OCI-LY7 (cell line): ENCODE results near the gene AATK. TPM values are rescaled to one million over a fixed set of nuclear protein-coding genes. Genes with fewer than 3 reads are reported as not detected.
A peak's percentile ranks its signal among the peaks of the same experiment; 100 is the strongest.

Experiments used
- BruUV-seq: library from RNA; stranded (reverse); fragments of 400-500 nt; replicated peaks from 2 replicates; lab custom pipeline; 2021; lab: Mats Ljungman, UMichigan
- CTCF ChIA-PET: fragments of 300-600 bp; sonication (Branson Sonifier 250); formaldehyde crosslinking; loops from one replicate; lab custom pipeline; 2022; ENCODE audit warnings: antibody characterized with exemption; ENCODE audit not compliant: unreplicated experiment; lab: Charles Lee
- POLR2A ChIA-PET: fragments of 300-600 bp; sonication (Branson Sonifier 250); formaldehyde crosslinking; loops from one replicate; lab custom pipeline; 2022; ENCODE audit warnings: antibody characterized with exemption; lab: Charles Lee
- DNase-seq: peaks from one replicate; pipeline ENCODE4 v3.0.0-alpha.2; 2015; ENCODE audit warnings: low spot score
- H2AFZ ChIP-seq: fragments of 200-600 bp; sonication (generic), shearing (Covaris generic); 2 replicates; pipeline ENCODE4 v1.6.1; 2014; ENCODE audit warnings: mild to moderate bottlenecking, antibody characterized with exemption, low read length, moderate library complexity
- H3K27ac ChIP-seq: fragments of 200-600 bp; sonication (generic); 2 replicates; pipeline ENCODE4 v1.5.1; 2014; ENCODE audit warnings: mixed run types, low read depth, mild to moderate bottlenecking, moderate library complexity, low read length, inconsistent platforms; ENCODE audit not compliant: poor library complexity, severe bottlenecking
- H3K36me3 ChIP-seq: fragments of 200-600 bp; sonication (generic); 2 replicates; pipeline ENCODE4 v1.6.1; 2014; ENCODE audit warnings: mild to moderate bottlenecking, antibody characterized with exemption, low read length, moderate library complexity, mixed read lengths; ENCODE audit not compliant: insufficient read depth
- H3K4me1 ChIP-seq: fragments of 200-600 bp; sonication (generic); 2 replicates; pipeline ENCODE4 v1.5.1; 2014; ENCODE audit warnings: mild to moderate bottlenecking, low read length; ENCODE audit not compliant: insufficient read depth, poor library complexity, severe bottlenecking
- H3K4me2 ChIP-seq: fragments of 200-600 bp; sonication (generic); 2 replicates; pipeline ENCODE4 v1.6.1; 2014; ENCODE audit warnings: mild to moderate bottlenecking, low read length
- H3K4me3 ChIP-seq: fragments of 200-600 bp; sonication (generic); 2 replicates; pipeline ENCODE4 v1.5.1; 2014; ENCODE audit warnings: mild to moderate bottlenecking, low read depth, low read length; ENCODE audit not compliant: poor library complexity, severe bottlenecking
- H3K79me2 ChIP-seq: fragments of 200-600 bp; sonication (generic); 2 replicates; pipeline ENCODE4 v1.6.1; 2016; ENCODE audit warnings: low read depth, mild to moderate bottlenecking, low read length, moderate library complexity, mixed read lengths; ENCODE audit not compliant: insufficient read depth
- H3K9me2 ChIP-seq: fragments of 200-600 bp; sonication (generic); 2 replicates; pipeline ENCODE4 v1.6.1; 2016; ENCODE audit warnings: mild to moderate bottlenecking, low read length, mixed read lengths; ENCODE audit not compliant: insufficient read depth
- H3K9me3 ChIP-seq: fragments of 200-600 bp; sonication (generic); 2 replicates; pipeline ENCODE4 v1.6.1; 2014; ENCODE audit warnings: mild to moderate bottlenecking, mixed run types, low read length, mixed read lengths
- H4K20me1 ChIP-seq: fragments of 200-600 bp; sonication (generic); 2 replicates; pipeline ENCODE4 v1.6.1; 2014; ENCODE audit warnings: mild to moderate bottlenecking, antibody characterized with exemption, low read length, moderate library complexity, mixed read lengths; ENCODE audit not compliant: insufficient read depth
- EZH2phosphoT487 ChIP-seq: fragments of 200-600 bp; sonication (generic); IDR thresholded peaks from 2 replicates; pipeline ENCODE4 v1.6.1; 2018; ENCODE audit warnings: low read depth, borderline replicate concordance, mild to moderate bottlenecking, mixed run types, antibody characterized with exemption, low read length, moderate library complexity, mixed read lengths
- intact Hi-C: fragments of 100-400 bp; cut with micrococcal nuclease; formaldehyde crosslinking; loops from one replicate; pipeline ENCODE4 v1.10.0; 2022; ENCODE audit not compliant: unreplicated experiment
- total RNA-seq, 2 experiments: library from RNA; depleted of rRNA in 1 of 2; stranded (reverse); fragments of >200 nt in 1 of 2; shearing (Covaris generic) in 1 of 2; gene quantifications; 2 replicates each; pipeline ENCODE4 v1.2.3, GENCODE V29; 2014 to 2022
- TF ChIP-seq, protein P1 (sequence below): fragments of 200-600 bp; sonication (generic); conservative IDR thresholded peaks from 2 replicates; pipeline ENCODE4 v1.5.1; 2014; ENCODE audit warnings: mild to moderate bottlenecking, antibody characterized with exemption, low read length, moderate library complexity, mixed read lengths

The AATK gene
- total RNA-seq, 2 experiments from 2014 or later = 0.03 TPM; not detected in 1

DNA sequence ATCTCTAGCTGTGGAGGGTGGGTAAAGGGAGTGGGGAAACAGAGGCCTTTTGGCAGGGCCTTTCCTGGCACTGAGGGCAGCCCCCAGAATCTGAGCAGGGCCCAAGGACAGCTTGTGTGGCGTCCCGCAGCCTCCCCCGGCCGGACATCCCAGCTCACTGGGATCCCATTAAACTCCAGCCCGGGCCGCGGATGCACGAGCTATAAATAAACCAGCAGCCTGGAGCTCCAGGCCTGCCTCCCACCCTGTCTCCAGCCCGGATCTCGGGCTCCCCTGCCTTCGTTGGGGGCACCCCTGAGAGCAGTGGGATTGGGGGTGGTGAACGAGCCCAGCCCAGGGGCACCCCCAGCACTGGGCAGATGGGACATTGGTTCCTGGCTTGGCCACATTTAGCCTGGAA lies 13.8 kb upstream of the AATK start:
- H3K4me3 ChIP-seq = no peak overlapping the region
- H4K20me1 ChIP-seq = no peaks in the 10 kb centered on the region
- H3K9me2 ChIP-seq = no peaks in the 10 kb centered on the region
- POLR2A ChIA-PET = no interaction called here
- no peak overlapping the region for H3K27ac ChIP-seq
- DNase-seq = no peak
- peaks cover 5% of the 10 kb centered on the region for H3K4me1 ChIP-seq
- peaks cover 10% of the 10 kb centered on the region; the same call in 1 of the 2 replicates for H3K9me3 ChIP-seq
- H2AFZ ChIP-seq = no peak overlapping the region
- no TSS peak for BruUV-seq
- CTCF ChIA-PET = no interaction called here
- TF ChIP-seq EZH2phosphoT487 = no peak
- TF ChIP-seq, protein P1, sequence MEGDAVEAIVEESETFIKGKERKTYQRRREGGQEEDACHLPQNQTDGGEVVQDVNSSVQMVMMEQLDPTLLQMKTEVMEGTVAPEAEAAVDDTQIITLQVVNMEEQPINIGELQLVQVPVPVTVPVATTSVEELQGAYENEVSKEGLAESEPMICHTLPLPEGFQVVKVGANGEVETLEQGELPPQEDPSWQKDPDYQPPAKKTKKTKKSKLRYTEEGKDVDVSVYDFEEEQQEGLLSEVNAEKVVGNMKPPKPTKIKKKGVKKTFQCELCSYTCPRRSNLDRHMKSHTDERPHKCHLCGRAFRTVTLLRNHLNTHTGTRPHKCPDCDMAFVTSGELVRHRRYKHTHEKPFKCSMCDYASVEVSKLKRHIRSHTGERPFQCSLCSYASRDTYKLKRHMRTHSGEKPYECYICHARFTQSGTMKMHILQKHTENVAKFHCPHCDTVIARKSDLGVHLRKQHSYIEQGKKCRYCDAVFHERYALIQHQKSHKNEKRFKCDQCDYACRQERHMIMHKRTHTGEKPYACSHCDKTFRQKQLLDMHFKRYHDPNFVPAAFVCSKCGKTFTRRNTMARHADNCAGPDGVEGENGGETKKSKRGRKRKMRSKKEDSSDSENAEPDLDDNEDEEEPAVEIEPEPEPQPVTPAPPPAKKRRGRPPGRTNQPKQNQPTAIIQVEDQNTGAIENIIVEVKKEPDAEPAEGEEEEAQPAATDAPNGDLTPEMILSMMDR = no peak
- no peaks in the 10 kb centered on the region for H3K79me2 ChIP-seq
- no peak overlapping the region for H3K4me2 ChIP-seq
- intact Hi-C loops = no loop called here
- no peaks in the 10 kb centered on the region for H3K36me3 ChIP-seq

DNA sequence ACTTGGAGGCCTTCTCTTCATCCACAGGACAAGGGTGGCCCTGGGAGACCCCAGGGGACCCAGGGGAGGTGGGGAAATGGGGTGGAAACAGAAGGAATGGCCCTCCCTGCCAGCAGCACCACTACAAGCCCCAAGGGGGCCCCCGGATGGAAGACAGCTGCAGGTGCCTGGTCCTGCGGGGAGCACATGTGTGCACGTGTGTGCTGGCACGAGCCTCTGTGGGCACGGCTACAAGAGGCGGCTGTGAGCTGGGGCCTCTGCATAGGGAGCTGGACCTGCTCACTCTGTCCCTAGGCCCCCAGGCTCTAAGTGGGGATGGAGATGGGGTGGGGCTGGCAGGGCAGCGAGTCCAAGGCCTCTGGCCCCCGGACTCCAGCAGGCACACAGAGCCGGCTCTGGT lies 13.2 kb upstream of the AATK start:
- H3K36me3 ChIP-seq = no peaks in the 10 kb centered on the region
- POLR2A ChIA-PET = no interaction called here
- H3K27ac ChIP-seq = no peak overlapping the region
- no peaks in the 10 kb centered on the region for H3K79me2 ChIP-seq
- no peak overlapping the region for H2AFZ ChIP-seq
- no peaks in the 10 kb centered on the region for H3K9me2 ChIP-seq
- H3K4me1 ChIP-seq = peaks cover 5% of the 10 kb centered on the region
- DNase-seq = peak; percentile 41
- no peak overlapping the region for H3K4me2 ChIP-seq
- intact Hi-C loops = no loop called here
- no TSS peak for BruUV-seq
- peaks cover 10% of the 10 kb centered on the region; the same call in 1 of the 2 replicates for H3K9me3 ChIP-seq
- H3K4me3 ChIP-seq = no peak overlapping the region
- CTCF ChIA-PET = no interaction called here
- H4K20me1 ChIP-seq = no peaks in the 10 kb centered on the region
- TF ChIP-seq, protein P1 = 0 out of 2 replicates have a peak, but pooled peaks have one; percentile 10
- no peak for TF ChIP-seq EZH2phosphoT487

DNA sequence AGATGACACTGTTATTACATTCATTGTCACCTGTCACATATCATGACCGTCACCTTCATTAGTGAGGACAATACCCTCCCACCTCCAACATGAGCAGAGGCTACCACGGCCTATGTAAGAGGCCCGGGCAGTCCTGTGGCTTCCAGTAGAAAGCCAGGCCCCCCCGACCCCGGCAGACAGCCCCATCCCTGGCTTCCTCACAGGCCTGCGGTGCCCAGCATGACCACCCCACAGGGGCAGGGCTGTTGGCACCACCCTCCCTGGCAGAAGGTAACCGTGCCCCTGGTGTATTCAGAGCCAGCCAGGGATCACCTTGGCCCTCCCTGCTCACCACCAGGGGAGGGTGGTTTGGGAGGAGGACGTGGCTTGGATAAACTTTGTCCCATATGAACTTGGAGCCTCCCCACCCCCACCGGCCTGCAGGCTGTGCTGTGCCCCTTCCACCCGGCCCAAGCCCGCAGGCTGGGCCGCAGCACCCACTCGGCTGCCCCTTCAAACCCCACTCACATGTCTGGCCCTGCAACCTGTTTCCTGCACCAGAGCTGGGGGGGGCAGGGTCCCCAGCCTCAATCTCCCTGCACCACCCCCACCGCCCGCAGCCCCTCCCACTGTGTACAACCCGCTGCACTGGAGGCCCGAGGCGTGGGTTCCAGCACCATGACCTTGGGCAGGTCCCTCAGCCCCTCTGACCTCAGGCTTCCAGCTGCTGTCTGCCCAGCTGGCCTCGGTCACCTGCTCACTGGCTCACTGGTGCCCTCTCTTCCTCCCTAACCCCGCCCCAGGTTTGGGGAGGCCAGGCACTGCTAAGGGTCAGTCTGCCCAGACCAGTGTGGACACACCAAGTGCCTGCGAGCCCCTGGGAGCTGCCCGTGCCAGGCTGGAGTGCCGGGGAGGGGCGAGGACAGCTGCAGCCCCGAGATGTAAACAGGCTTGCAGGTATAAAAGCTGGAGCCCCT lies 12.4 kb upstream of the AATK start:
- intact Hi-C loops = no loop called here
- H4K20me1 ChIP-seq = no peaks in the 10 kb centered on the region
- H3K9me3 ChIP-seq = peaks cover 10% of the 10 kb centered on the region; the same call in 1 of the 2 replicates
- H3K36me3 ChIP-seq = no peaks in the 10 kb centered on the region
- no peak for TF ChIP-seq EZH2phosphoT487
- TF ChIP-seq, protein P1 = no peak
- no peak overlapping the region for H3K4me2 ChIP-seq
- H3K27ac ChIP-seq = no peak overlapping the region
- H3K4me1 ChIP-seq = peaks cover 5% of the 10 kb centered on the region
- no peaks in the 10 kb centered on the region for H3K79me2 ChIP-seq
- POLR2A ChIA-PET = no interaction called here
- CTCF ChIA-PET = no interaction called here
- no peak for DNase-seq
- no peaks in the 10 kb centered on the region for H3K9me2 ChIP-seq
- no TSS peak for BruUV-seq
- H3K4me3 ChIP-seq = no peak overlapping the region
- H2AFZ ChIP-seq = no peak overlapping the region
